Measurements from ENCODE around the gene DENND4A.

DENND4A gene

GRCh38 chr15:65759441-65759840 lies 32.7 kb downstream of the DENND4A start:
- intact Hi-C loops (cut with DNase I; ENCODE audit: low total_unique reads): no loop called here
- Histone ChIP-seq H3K27ac (no peak overlapping the region), H3K36me3 (peaks cover 0 to 6% (median 0%) of the 10 kb centered on the region in 3 donors), H3K4me3 (no peak overlapping the region), H3K9me3 (no peaks in the 10 kb centered on the region), H3K4me1 (peaks cover 0 to 11% (median 0%) of the 10 kb centered on the region in 4 donors), H3K27me3 (no peaks in the 10 kb centered on the region)
- DNase-seq: no peak
- TF ChIP-seq, protein P1, sequence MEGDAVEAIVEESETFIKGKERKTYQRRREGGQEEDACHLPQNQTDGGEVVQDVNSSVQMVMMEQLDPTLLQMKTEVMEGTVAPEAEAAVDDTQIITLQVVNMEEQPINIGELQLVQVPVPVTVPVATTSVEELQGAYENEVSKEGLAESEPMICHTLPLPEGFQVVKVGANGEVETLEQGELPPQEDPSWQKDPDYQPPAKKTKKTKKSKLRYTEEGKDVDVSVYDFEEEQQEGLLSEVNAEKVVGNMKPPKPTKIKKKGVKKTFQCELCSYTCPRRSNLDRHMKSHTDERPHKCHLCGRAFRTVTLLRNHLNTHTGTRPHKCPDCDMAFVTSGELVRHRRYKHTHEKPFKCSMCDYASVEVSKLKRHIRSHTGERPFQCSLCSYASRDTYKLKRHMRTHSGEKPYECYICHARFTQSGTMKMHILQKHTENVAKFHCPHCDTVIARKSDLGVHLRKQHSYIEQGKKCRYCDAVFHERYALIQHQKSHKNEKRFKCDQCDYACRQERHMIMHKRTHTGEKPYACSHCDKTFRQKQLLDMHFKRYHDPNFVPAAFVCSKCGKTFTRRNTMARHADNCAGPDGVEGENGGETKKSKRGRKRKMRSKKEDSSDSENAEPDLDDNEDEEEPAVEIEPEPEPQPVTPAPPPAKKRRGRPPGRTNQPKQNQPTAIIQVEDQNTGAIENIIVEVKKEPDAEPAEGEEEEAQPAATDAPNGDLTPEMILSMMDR (IDR thresholded peaks at IDR 0.05): no peak

DNA sequence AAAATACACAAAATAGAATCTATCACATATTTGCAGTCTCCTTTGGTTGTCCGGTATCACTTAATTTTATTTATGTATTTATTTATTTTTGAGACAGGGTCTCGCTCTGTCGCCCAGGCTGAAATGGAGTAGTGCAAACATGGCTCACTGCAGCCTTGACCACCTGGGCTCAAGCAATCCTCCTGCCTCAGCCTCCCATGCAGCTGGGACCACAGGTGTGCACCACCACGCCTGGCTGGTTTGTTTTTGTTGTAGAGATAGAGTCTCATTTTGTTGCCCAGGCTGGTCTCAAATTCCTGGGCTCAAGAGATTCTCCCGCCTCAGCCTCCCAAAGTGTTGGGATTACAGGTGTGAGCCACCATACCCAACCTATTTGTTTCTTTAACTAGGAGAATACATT lies 33.9 kb downstream of the DENND4A start:
- peaks cover 0 to 6% (median 0%) of the 10 kb centered on the region in 4 donors for H3K4me1 ChIP-seq
- H3K36me3 ChIP-seq: peaks cover 0 to 6% (median 0%) of the 10 kb centered on the region in 3 donors
- no peak for DNase-seq
- H3K27me3 ChIP-seq: no peaks in the 10 kb centered on the region
- TF ChIP-seq, protein P1 (IDR thresholded peaks at IDR 0.05): no peak
- no peaks in the 10 kb centered on the region for H3K9me3 ChIP-seq
- no peak overlapping the region for H3K4me3 ChIP-seq
- intact Hi-C loops (cut with DNase I; ENCODE audit: low total_unique reads): no loop called here
- no peak overlapping the region for H3K27ac ChIP-seq

DNA sequence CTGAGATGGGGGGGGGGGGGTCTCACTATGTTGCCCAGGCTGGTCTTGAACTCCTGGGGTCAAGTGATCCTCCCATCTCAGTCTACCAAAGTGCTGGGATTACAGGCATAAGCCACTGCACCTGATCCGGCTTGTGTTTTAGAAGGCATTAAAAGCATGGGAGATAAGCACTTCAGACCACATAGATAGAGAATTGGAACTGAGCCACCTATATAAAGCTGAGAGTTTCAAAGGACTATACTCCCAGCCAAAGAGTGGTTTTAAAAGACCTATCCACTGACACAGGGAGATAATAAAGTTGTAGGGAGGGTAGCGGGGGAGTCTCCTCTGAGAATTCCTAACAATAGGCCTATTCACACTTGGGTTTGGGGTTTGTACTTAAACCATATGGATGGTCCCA lies 34.8 kb downstream of the DENND4A start:
- H3K27me3 ChIP-seq: no peaks in the 10 kb centered on the region
- TF ChIP-seq, protein P1 (IDR thresholded peaks at IDR 0.05): no peak
- no peak for DNase-seq
- no peak overlapping the region for H3K27ac ChIP-seq
- H3K4me1 ChIP-seq: no peaks in the 10 kb centered on the region
- H3K4me3 ChIP-seq: no peak overlapping the region
- H3K36me3 ChIP-seq: peaks cover 0 to 6% (median 0%) of the 10 kb centered on the region in 3 donors
- no peaks in the 10 kb centered on the region for H3K9me3 ChIP-seq
- intact Hi-C loops (cut with DNase I; ENCODE audit: low total_unique reads): no loop called here

- Histone ChIP-seq H3K9me3 (no peaks in the 10 kb centered on the region), H3K27ac (no peak overlapping the region), H3K4me3 (no peak overlapping the region), H3K4me1 (no peaks in the 10 kb centered on the region), H3K36me3 (peaks cover 0 to 15% (median 5%) of the 10 kb centered on the region in 3 donors), H3K27me3 (no peaks in the 10 kb centered on the region)
- no peak for DNase-seq
- TF ChIP-seq, protein P1 (IDR thresholded peaks at IDR 0.05): no peak
- intact Hi-C loops (cut with DNase I; ENCODE audit: low total_unique reads): no loop called here
Measured at GRCh38 chr15:65752151-65752700, 39.9 kb downstream of the DENND4A start.

DNA sequence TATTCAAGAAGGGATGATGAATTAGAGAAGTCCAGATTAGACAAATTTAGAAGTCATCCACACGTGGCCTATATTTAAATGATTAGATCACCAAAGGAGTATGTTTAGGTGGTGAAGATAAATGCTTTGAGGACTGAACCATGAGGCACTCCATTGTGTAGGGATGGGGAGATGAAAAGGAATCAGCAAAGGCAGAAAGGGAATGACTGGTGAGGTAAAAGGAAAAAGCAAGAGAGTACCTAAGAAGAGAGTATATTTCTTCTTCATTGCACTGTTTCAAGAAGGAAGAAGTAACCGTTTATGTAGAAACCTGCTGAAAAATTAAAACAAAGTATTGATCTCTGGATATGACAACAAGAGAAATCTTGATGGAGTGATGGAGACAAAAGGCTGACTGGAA lies 40.7 kb downstream of the DENND4A start:
- Histone ChIP-seq H3K27me3 (no peaks in the 10 kb centered on the region), H3K36me3 (peaks cover 0 to 15% (median 5%) of the 10 kb centered on the region in 3 donors), H3K4me1 (no peaks in the 10 kb centered on the region), H3K4me3 (no peak overlapping the region), H3K9me3 (no peaks in the 10 kb centered on the region), H3K27ac (no peak overlapping the region)
- intact Hi-C loops (cut with DNase I; ENCODE audit: low total_unique reads): no loop called here
- TF ChIP-seq, protein P1 (IDR thresholded peaks at IDR 0.05): no peak
- DNase-seq: no peak

DNA sequence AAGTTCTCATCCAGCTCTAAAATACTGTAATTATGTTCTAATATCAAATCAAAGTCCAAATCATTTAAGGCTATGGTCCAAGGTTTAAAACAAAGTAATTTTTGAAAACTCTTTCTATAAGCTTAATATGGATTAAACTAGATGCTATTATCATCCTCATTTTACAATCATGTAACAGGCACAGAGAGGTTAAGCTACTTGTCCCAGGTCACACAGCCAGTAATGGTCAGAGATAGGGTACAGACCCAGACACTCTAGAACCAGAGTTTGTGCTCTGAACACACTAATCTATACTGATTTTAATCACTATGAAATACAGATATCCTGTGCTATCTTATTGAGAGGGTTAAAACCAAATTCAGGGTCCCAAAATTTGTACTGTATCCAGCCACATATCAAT lies 44.8 kb downstream of the DENND4A start:
- TF ChIP-seq, protein P1 (IDR thresholded peaks at IDR 0.05): no peak
- no peaks in the 10 kb centered on the region for H3K9me3 ChIP-seq
- no peaks in the 10 kb centered on the region for H3K27me3 ChIP-seq
- no peaks in the 10 kb centered on the region for H3K4me1 ChIP-seq
- intact Hi-C loops (cut with DNase I; ENCODE audit: low total_unique reads): no loop called here
- no peak for DNase-seq
- peaks cover 0 to 10% (median 5%) of the 10 kb centered on the region in 3 donors for H3K36me3 ChIP-seq
- H3K4me3 ChIP-seq: no peak overlapping the region
- H3K27ac ChIP-seq: no peak overlapping the region
